Keratinocyte (primary cell): ENCODE measurements around the gene STRAP.

Experiments
- EZH2 ChIP-seq: IDR thresholded peaks from one replicate; pipeline ENCODE4 v1.6.1; 2012; ENCODE audit warnings: inconsistent platforms, mild to moderate bottlenecking, low read length, moderate library complexity
- TF ChIP-seq, protein P1 (sequence below), 3 experiments: IDR thresholded peaks in 1 of 3; conservative IDR thresholded peaks in 1 of 3; optimal IDR thresholded peaks in 1 of 3; 2 replicates in 2 of 3; 3 replicates in 1 of 3; pipeline versions ENCODE3 to v1.5.1; 2011; ENCODE audit warnings: low read length in 3 of 3, mild to moderate bottlenecking in 3 of 3, moderate library complexity in 2 of 3, control low read depth in 1 of 3, inconsistent platforms in 1 of 3; ENCODE audit not compliant: insufficient read depth in 2 of 3; ENCODE audit errors: extremely low read depth in 1 of 3

DNA sequence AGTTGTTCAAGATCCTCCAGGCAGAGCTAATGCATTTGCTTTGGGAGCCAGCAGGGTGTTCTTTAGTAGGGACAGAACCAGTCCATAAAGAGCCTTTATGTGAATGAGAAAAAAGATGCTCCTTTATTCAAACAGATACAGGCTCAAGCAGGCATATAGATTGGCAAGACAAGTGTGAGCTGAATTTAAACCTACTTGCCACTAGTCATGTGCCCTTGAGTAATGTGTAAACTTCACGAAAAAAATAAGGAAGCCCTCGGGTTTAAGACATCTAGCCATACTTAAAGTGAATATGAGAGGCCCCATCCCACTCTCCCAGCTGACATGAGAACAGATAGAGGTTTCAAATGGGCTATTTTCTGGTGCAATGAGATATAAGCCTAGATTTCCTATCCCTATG lies 43.1 kb upstream of the STRAP start:
- TF ChIP-seq, protein P1, sequence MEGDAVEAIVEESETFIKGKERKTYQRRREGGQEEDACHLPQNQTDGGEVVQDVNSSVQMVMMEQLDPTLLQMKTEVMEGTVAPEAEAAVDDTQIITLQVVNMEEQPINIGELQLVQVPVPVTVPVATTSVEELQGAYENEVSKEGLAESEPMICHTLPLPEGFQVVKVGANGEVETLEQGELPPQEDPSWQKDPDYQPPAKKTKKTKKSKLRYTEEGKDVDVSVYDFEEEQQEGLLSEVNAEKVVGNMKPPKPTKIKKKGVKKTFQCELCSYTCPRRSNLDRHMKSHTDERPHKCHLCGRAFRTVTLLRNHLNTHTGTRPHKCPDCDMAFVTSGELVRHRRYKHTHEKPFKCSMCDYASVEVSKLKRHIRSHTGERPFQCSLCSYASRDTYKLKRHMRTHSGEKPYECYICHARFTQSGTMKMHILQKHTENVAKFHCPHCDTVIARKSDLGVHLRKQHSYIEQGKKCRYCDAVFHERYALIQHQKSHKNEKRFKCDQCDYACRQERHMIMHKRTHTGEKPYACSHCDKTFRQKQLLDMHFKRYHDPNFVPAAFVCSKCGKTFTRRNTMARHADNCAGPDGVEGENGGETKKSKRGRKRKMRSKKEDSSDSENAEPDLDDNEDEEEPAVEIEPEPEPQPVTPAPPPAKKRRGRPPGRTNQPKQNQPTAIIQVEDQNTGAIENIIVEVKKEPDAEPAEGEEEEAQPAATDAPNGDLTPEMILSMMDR (optimal IDR thresholded peaks at IDR 0.05 in 1 of 3, IDR thresholded peaks at IDR 0.05 in 1 of 3, conservative IDR thresholded peaks at IDR 0.05 in 1 of 3; ENCODE audit: extremely low read depth in 1 of 3, insufficient read depth in 2 of 3, low read length in 3 of 3) = no peak
- TF ChIP-seq EZH2 = no peak
